ENCODE measurements around the gene PRKCQ. TPM values are rescaled to one million over a fixed set of nuclear protein-coding genes. Genes with fewer than 3 reads are reported as not detected.

The PRKCQ gene
- total and polyA plus RNA-seq, 7 donors, result 6.6 to 76.3 (median 33.8) TPM

GRCh38 chr10:6518791-6519429 is 61.2 kb downstream of the PRKCQ start:
- DNase-seq (no peak), ATAC-seq (no peak)
- intact Hi-C loops (cut with DNase I), result loop anchor here in 1 of 2 donors (5.0 kb wide), 1 partner anchor 48 kb away; no protein-coding TSS in a partner anchor

DNA sequence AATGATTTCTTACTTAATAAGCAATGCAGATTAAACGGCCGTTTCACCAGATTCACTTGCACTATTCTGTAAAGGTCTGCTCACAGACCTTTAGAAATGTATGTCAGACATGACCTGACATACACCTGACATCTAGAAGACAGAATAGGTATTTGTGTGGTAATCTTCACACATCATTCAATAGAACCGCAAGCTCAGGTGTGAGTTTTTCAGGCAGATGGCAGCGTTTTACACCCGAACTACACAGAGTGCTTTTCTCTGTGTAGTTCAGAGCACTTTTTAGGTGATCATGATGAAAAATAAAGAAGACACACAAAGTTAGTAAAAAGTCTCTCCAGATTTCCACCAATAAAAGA is 63.2 kb downstream of the PRKCQ start:
- Histone ChIP-seq H3K4me3 (no peak overlapping the region), H3K9me3 (no peaks in the 10 kb centered on the region), H3K4me1 (peaks cover 26% of the 10 kb centered on the region), H3K27me3 (ENCODE audit: insufficient read depth in 3 of 3, low read length in 2 of 3) (no peaks in the 10 kb centered on the region), H3K36me3 (ENCODE audit: insufficient read depth in 1 of 2, low read depth in 1 of 2) (no peaks in the 10 kb centered on the region), H3K27ac (peak overlapping the region; percentile 87)
- ATAC-seq, result no peak
- no peak for DNase-seq
- intact Hi-C loops (cut with DNase I), result loop anchor here in 1 of 2 donors (5.0 kb wide), 1 partner anchor 50 kb away; no protein-coding TSS in a partner anchor
- no peak for TF ChIP-seq CTCF (IDR thresholded peaks at IDR 0.05)
- WGBS, 3 donors, result 54 to 83% (median 66%) methylated on average over 5 of the region's 5 CpGs

More at GRCh38 chr10:6518791-6519429, 61.2 kb downstream of the PRKCQ start:
- no peaks in the 10 kb centered on the region for H3K27me3 ChIP-seq (ENCODE audit: insufficient read depth in 3 of 3, low read length in 2 of 3)
- H3K4me3 ChIP-seq, result no peak overlapping the region
- H3K27ac ChIP-seq, result no peak overlapping the region
- TF ChIP-seq CTCF (IDR thresholded peaks at IDR 0.05), result no peak
- no peaks in the 10 kb centered on the region for H3K36me3 ChIP-seq (ENCODE audit: insufficient read depth in 1 of 2, low read depth in 1 of 2)
- no peaks in the 10 kb centered on the region for H3K9me3 ChIP-seq
- peaks cover 21% of the 10 kb centered on the region for H3K4me1 ChIP-seq
- 70 to 73% (median 72%) methylated on average over 5 of the region's 5 CpGs for WGBS, 3 donors

DNA sequence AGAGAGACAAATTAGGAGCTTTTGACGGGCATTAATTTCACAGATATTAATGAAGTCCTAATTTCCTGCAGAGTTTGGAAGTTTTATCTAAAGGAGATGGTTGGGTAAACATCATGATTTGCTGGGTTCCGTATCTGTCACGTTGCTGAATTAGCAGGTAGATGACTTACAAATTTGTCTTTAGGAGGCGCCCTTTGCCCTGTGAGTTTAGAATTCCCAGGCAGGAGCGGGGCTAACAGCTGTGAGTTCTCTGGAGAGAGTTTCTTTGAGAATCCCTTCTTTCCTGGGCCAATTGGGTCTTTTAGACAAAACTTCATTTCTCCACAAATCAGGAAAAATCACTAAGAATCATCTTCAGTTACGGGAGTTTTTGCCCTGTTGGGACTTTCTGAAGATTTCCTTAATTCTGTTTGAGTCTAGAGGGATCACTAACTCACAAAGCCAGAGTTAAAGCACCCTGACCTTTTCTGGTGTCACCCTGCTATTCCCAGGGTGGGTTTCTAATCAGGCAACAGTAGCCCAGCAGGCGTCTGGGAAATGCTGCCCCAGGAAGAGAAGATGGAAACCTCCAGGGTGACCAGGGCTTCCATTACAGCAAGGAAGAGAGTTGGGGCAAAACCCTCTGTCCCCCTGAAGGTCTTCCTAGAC is 63.7 kb downstream of the PRKCQ start:
- Histone ChIP-seq H3K9me3 (no peaks in the 10 kb centered on the region), H3K27ac (peak overlapping the region; percentile 87), H3K27me3 (ENCODE audit: insufficient read depth in 3 of 3, low read length in 2 of 3) (no peaks in the 10 kb centered on the region), H3K36me3 (ENCODE audit: insufficient read depth in 1 of 2, low read depth in 1 of 2) (no peaks in the 10 kb centered on the region), H3K4me3 (peak overlapping the region; percentile 57), H3K4me1 (peaks cover 26% of the 10 kb centered on the region)
- ATAC-seq, result peak in 1 of 4 donors; percentile 24
- no peak for DNase-seq
- no peak for TF ChIP-seq CTCF (IDR thresholded peaks at IDR 0.05)
- WGBS, 3 donors, result 41 to 72% (median 47%) methylated on average over 7 of the region's 7 CpGs
- intact Hi-C loops (cut with DNase I), result loop anchor here in 1 of 2 donors (5.0 kb wide), 1 partner anchor 51 kb away; no protein-coding TSS in a partner anchor

GRCh38 chr10:6514844-6515780 is 65.0 kb downstream of the PRKCQ start:
- intact Hi-C loops (cut with DNase I), result loop anchor here (2.0 to 5.0 kb wide), 2 partner anchors 52 to 66 kb away; partner anchors contain the start of gene PRKCQ (in 2 of the 2)
- H3K4me3 ChIP-seq, result peak overlapping the region; percentile 57
- peak overlapping the region; percentile 87 for H3K27ac ChIP-seq

More at GRCh38 chr10:6514844-6515780, 65.0 kb downstream of the PRKCQ start:
- no peak for TF ChIP-seq CTCF (IDR thresholded peaks at IDR 0.05)
- Histone ChIP-seq H3K9me3 (no peaks in the 10 kb centered on the region), H3K36me3 (ENCODE audit: insufficient read depth in 1 of 2, low read depth in 1 of 2) (peaks cover 0 to 11% of the 10 kb centered on the region in 2 donors), H3K27me3 (ENCODE audit: insufficient read depth in 3 of 3, low read length in 2 of 3) (no peaks in the 10 kb centered on the region), H3K4me1 (peaks cover 26% of the 10 kb centered on the region)
- 26 to 45% (median 27%) methylated on average over 15 of the region's 15 CpGs for WGBS, 3 donors
- ATAC-seq (peak; percentile 75 to 90 (median 84)), DNase-seq (no peak)
